ENCODE results near the gene GTF2F1.
"Not testable (repeated sequence)": the region's sequence is repeated elsewhere in the genome, so short reads cannot be mapped to it uniquely, and the experiment has no call there.

DNA sequence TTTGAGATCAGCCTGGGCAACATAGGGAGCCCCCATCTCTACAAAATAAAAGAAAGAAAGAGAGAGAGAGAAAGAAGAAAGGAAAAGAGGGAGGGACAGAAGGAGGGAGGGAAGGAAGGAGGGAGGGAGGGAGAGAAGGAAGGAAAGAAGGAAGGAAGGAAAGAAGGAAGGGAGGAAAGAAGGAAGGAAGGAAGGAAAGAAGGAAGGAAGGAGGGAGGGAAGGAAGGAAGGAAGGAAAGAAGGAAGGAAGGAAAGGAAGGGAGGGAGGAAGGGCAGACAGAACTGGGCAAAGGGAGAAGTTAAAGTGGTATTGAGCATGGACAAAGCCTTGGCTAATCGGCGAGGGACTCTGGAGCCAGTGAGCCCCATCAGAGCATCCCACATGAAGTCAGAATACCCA lies 43.7 kb downstream of the GTF2F1 start:
- TF ChIP-seq, protein P1, sequence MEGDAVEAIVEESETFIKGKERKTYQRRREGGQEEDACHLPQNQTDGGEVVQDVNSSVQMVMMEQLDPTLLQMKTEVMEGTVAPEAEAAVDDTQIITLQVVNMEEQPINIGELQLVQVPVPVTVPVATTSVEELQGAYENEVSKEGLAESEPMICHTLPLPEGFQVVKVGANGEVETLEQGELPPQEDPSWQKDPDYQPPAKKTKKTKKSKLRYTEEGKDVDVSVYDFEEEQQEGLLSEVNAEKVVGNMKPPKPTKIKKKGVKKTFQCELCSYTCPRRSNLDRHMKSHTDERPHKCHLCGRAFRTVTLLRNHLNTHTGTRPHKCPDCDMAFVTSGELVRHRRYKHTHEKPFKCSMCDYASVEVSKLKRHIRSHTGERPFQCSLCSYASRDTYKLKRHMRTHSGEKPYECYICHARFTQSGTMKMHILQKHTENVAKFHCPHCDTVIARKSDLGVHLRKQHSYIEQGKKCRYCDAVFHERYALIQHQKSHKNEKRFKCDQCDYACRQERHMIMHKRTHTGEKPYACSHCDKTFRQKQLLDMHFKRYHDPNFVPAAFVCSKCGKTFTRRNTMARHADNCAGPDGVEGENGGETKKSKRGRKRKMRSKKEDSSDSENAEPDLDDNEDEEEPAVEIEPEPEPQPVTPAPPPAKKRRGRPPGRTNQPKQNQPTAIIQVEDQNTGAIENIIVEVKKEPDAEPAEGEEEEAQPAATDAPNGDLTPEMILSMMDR (IDR thresholded peaks at IDR 0.05): not testable (repeated sequence)
- TF ChIP-seq POLR2A (IDR thresholded peaks at IDR 0.05): not testable (repeated sequence)

Measured in right lobe of liver (tissue), 4 donors.